Spleen (tissue), 7 donors: ENCODE measurements around the gene ARID1A.

Experiments
- POLR2AphosphoS5 ChIP-seq, 3 donors: sonication (generic); formaldehyde crosslinking; IDR thresholded peaks; one replicate each; pipeline ENCODE4 v1.5.1; 2017; ENCODE audit warnings: antibody characterized with exemption in 3 of 3
- TF ChIP-seq, protein P1 (sequence below), 11 experiments: fragments of 200-600 bp in 7 of 11; fragments of 450-650 bp in 4 of 11; sonication (generic) in 4 of 11; IDR thresholded peaks in 8 of 11; conservative IDR thresholded peaks in 3 of 11; 1 replicate in 7 of 11; 2 replicates in 4 of 11; pipeline versions ENCODE4 v1.4.0 to v1.8.0; 2016 to 2021; ENCODE audit warnings: antibody characterized with exemption in 11 of 11, inconsistent platforms in 4 of 11, mild to moderate bottlenecking in 1 of 11
- donor health status: DM: no; HTN: no; CAD: no; lungs with moderate emphysema.
- donor health status: DM: no; HTN: no; CAD: no.
- donor health status: DM: no; HTN: no; CAD: no.

- TF ChIP-seq, protein P1, sequence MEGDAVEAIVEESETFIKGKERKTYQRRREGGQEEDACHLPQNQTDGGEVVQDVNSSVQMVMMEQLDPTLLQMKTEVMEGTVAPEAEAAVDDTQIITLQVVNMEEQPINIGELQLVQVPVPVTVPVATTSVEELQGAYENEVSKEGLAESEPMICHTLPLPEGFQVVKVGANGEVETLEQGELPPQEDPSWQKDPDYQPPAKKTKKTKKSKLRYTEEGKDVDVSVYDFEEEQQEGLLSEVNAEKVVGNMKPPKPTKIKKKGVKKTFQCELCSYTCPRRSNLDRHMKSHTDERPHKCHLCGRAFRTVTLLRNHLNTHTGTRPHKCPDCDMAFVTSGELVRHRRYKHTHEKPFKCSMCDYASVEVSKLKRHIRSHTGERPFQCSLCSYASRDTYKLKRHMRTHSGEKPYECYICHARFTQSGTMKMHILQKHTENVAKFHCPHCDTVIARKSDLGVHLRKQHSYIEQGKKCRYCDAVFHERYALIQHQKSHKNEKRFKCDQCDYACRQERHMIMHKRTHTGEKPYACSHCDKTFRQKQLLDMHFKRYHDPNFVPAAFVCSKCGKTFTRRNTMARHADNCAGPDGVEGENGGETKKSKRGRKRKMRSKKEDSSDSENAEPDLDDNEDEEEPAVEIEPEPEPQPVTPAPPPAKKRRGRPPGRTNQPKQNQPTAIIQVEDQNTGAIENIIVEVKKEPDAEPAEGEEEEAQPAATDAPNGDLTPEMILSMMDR (IDR thresholded peaks at IDR 0.05 in 8 of 11, conservative IDR thresholded peaks at IDR 0.05 in 3 of 11), result no peak
- no peak for TF ChIP-seq POLR2AphosphoS5 (IDR thresholded peaks at IDR 0.05)
These were observed 10.5 kb downstream of the ARID1A start for GRCh38 chr1:26706315-26706714.
